NCI-H1436 treated with DMSO at 0.1 percent for 48 hours (cell line): Measurements from ENCODE around the gene PTPRN2.
"Not testable (repeated sequence)": the region's sequence is repeated elsewhere in the genome, so short reads cannot be mapped to it uniquely, and the experiment has no call there.

Experiments used
- DNase-seq: peaks from one replicate; lab custom pipeline; 2025; lab: John Stamatoyannopoulos, UW

PTPRN2 gene

GRCh38 chr7:158255558-158255957, 332.1 kb downstream of the PTPRN2 start:
- DNase-seq: no peak

GRCh38 chr7:158255156-158255555, 332.5 kb downstream of the PTPRN2 start:
- DNase-seq: no peak

GRCh38 chr7:158253670-158254045, 334.0 kb downstream of the PTPRN2 start:
- DNase-seq: not testable (repeated sequence)

GRCh38 chr7:158252837-158253669, 334.6 kb downstream of the PTPRN2 start:
- DNase-seq: no peak

GRCh38 chr7:158252081-158252836, 335.4 kb downstream of the PTPRN2 start:
- DNase-seq: no peak

GRCh38 chr7:158251061-158251965, 336.3 kb downstream of the PTPRN2 start:
- no peak for DNase-seq

- DNase-seq: no peak
Measured at GRCh38 chr7:158249692-158250091, 337.9 kb downstream of the PTPRN2 start.

- DNase-seq: no peak
Measured at GRCh38 chr7:158248816-158249215, 338.8 kb downstream of the PTPRN2 start.

GRCh38 chr7:158247758-158248487, 339.7 kb downstream of the PTPRN2 start:
- DNase-seq: no peak

- no peak for DNase-seq
Measured at GRCh38 chr7:158246960-158247673, 340.5 kb downstream of the PTPRN2 start.

GRCh38 chr7:158246272-158246959, 341.2 kb downstream of the PTPRN2 start:
- DNase-seq: no peak

GRCh38 chr7:158245724-158246041, 341.9 kb downstream of the PTPRN2 start:
- no peak for DNase-seq

GRCh38 chr7:158244873-158245723, 342.5 kb downstream of the PTPRN2 start:
- no peak for DNase-seq

- DNase-seq: no peak
Measured at GRCh38 chr7:158244430-158244829, 343.2 kb downstream of the PTPRN2 start.

- no peak for DNase-seq
Measured at GRCh38 chr7:158241919-158242318, 345.7 kb downstream of the PTPRN2 start.

GRCh38 chr7:158240801-158241200, 346.8 kb downstream of the PTPRN2 start:
- DNase-seq: no peak

- DNase-seq: peak; percentile 12
Measured at GRCh38 chr7:158239290-158239981, 348.2 kb downstream of the PTPRN2 start.

GRCh38 chr7:158238616-158239289, 348.9 kb downstream of the PTPRN2 start:
- DNase-seq: no peak
